MG63 (cell line): ENCODE results near the gene RPS21. TPM values are rescaled to one million over a fixed set of nuclear protein-coding genes. Genes with fewer than 3 reads are reported as not detected.
A peak's percentile ranks its signal among the peaks of the same experiment; 100 is the strongest.
"Not testable (repeated sequence)": the region's sequence is repeated elsewhere in the genome, so short reads cannot be mapped to it uniquely, and the experiment has no call there.

Experiments
- DNase-seq: peaks from one replicate; pipeline ENCODE4 v3.0.0-alpha.2; 2020
- H3K27me3 ChIP-seq: fragments of 250-450 bp; sonication (Bioruptor Pico); 2 replicates; pipeline ENCODE4 v1.5.1; 2020; ENCODE audit warnings: mild to moderate bottlenecking, moderate library complexity
- H3K36me3 ChIP-seq: fragments of 250-450 bp; sonication (Bioruptor Pico); 2 replicates; pipeline ENCODE4 v1.5.1; 2020; ENCODE audit warnings: mild to moderate bottlenecking, moderate library complexity
- H3K4me3 ChIP-seq: fragments of 250-450 bp; sonication (Bioruptor Pico); 2 replicates; pipeline ENCODE4 v1.5.1; 2020; ENCODE audit warnings: mild to moderate bottlenecking, moderate library complexity
- H3K9me3 ChIP-seq: fragments of 250-450 bp; sonication (Bioruptor Pico); 2 replicates; pipeline ENCODE4 v1.5.1; 2020; ENCODE audit warnings: mild to moderate bottlenecking, moderate library complexity
- total RNA-seq: library from RNA; depleted of rRNA; stranded (reverse); fragments of >200 nt; shearing (Covaris generic); gene quantifications from 2 replicates; pipeline ENCODE4 v1.2.3, GENCODE V29; 2014; ENCODE audit warnings: low replicate concordance

RPS21 gene
- total RNA-seq, 1 experiment from 2014 or later: 2,164 TPM

GRCh38 chr20:62420846-62421715, 34.2 kb downstream of the RPS21 start:
- Histone ChIP-seq H3K36me3 (no peaks in the 10 kb centered on the region), H3K4me3 (no peak overlapping the region), H3K27me3 (no peaks in the 10 kb centered on the region), H3K9me3 (no peaks in the 10 kb centered on the region)
- no peak for DNase-seq

- Histone ChIP-seq H3K36me3 (no peaks in the 10 kb centered on the region), H3K27me3 (no peaks in the 10 kb centered on the region), H3K4me3 (no peak overlapping the region), H3K9me3 (no peaks in the 10 kb centered on the region)
- no peak for DNase-seq
Measured at GRCh38 chr20:62421716-62421990, 34.8 kb downstream of the RPS21 start.

DNA sequence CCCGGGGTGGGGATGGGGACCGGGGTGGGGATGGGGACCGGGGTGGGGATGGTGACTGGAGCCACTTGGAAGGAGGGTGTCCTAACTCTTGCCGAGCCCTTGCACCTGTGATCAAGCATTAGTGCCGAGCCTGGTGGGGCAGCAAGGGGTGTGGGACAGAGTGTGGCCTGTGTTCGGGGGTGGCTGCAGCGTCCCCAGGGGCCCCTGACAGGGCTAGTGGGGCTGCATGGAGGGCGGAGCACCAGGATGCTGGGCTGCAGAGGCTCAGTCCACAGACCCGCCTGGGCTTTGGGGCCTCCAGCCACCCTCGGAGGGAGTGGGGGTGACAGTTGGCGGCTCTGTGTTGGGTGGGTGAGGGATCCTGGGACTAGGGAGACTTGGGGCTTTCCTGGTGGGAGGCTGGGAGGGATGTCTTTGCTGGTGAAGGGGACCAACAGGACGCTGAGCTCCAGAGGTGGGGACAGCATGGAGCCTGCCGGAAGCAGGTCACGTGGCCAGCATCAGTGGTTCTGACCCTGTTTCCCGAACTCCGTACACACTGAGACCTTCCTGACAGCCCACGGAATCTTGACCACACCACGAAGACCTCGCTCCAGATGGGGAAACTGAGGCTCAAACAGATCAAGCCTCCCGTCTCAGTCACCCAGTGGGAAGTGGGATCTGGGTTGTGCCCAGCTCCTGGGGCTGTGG, 35.9 kb downstream of the RPS21 start:
- H3K27me3 ChIP-seq: no peaks in the 10 kb centered on the region
- H3K36me3 ChIP-seq: no peaks in the 10 kb centered on the region
- no peak for DNase-seq
- H3K9me3 ChIP-seq: no peaks in the 10 kb centered on the region
- no peak overlapping the region for H3K4me3 ChIP-seq

DNA sequence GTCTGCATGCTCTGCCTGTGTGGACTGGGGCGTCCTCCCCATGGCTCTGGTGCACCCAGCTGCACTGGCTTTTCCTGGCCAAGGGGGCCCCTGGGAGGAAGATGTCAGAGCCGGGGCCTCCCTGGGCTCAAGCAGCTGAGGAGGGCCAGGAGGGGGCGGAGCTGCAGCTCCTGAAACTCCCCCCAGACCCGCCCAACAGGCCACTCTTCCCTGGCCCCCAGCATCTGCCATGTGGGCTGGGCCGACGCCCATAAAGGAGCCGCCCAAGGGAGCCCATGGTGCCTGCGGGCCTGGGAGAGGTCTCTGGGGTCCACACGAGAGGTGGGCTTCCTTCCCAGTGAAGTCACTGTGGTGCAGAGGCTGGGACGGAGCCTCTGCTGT, 36.4 kb downstream of the RPS21 start:
- no peaks in the 10 kb centered on the region for H3K27me3 ChIP-seq
- no peaks in the 10 kb centered on the region for H3K9me3 ChIP-seq
- H3K36me3 ChIP-seq: no peaks in the 10 kb centered on the region
- H3K4me3 ChIP-seq: no peak overlapping the region
- DNase-seq: no peak

- H3K4me3 ChIP-seq: no peak overlapping the region
- H3K9me3 ChIP-seq: no peaks in the 10 kb centered on the region
- H3K27me3 ChIP-seq: no peaks in the 10 kb centered on the region
- H3K36me3 ChIP-seq: no peaks in the 10 kb centered on the region
- DNase-seq: no peak
Measured at GRCh38 chr20:62424249-62425107, 37.6 kb downstream of the RPS21 start.

DNA sequence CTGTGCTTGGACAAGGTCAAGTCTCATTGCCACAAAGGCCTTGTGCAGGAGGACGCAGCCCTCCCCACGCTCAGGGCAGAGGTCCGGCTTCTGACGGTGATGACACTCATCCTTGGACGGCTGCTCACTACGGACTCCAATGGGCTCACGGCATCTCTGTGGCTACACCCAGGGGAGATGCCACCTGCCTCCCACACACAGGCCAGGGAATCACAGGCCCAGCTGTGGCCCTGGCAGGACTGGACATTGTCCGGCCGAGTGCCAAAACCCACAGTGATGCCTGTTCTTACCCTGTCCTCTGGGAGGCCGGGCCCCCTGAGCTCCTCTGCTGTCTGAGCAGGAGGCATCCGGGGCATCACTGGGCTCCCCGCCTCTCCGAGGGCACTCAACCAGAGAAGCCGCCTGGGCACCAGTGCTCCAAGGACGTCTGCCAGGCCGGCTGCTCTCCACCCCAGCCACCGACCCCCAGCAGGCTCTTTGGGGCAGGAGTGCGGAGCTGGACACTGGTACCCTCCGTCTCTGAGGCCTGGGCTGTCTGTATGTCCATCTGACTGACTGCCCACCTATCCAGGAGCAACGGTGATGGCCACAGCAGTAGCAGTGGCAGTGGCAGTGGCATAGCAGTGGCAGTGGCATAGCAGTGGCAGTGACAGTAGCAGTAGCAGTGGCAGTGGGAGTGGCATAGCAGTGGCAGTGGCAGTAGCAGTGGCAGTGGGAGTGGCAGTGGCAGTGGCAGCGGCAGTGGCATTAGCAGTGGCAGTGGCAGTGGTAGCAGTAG, 38.6 kb downstream of the RPS21 start:
- Histone ChIP-seq H3K4me3 (no peak overlapping the region), H3K9me3 (no peaks in the 10 kb centered on the region), H3K27me3 (no peaks in the 10 kb centered on the region), H3K36me3 (no peaks in the 10 kb centered on the region)
- DNase-seq: no peak

DNA sequence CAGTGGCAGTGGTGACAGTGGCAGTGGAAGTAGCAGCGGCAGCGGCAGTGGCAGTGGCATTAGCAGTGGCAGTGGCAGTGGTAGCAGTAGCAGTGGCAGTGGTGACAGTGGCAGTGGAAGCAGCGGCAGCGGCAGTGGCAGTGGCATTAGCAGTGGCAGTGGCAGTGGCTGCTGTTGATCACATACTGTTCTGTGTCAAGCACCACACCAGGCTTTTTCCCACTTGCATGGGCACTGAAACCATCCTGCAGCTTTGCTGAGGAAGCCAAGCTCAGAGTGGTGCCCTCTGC, 39.1 kb downstream of the RPS21 start:
- DNase-seq, H3K36me3 ChIP-seq, H3K4me3 ChIP-seq, H3K27me3 ChIP-seq, H3K9me3 ChIP-seq: not testable (repeated sequence)

GRCh38 chr20:62426699-62427131, 39.8 kb downstream of the RPS21 start:
- Histone ChIP-seq H3K9me3 (no peaks in the 10 kb centered on the region), H3K4me3 (no peak overlapping the region), H3K36me3 (no peaks in the 10 kb centered on the region), H3K27me3 (no peaks in the 10 kb centered on the region)
- DNase-seq: no peak

- Histone ChIP-seq H3K9me3 (no peaks in the 10 kb centered on the region), H3K27me3 (no peaks in the 10 kb centered on the region), H3K4me3 (no peak within 1 kb of the TSS), H3K36me3 (no peaks in the 10 kb centered on the region)
- DNase-seq: no peak
Measured at GRCh38 chr20:62427172-62428001, 40.5 kb downstream of the RPS21 start, which contains the start of gene RBBP8NL. RBBP8NL (minus strand) TSS chr20:62427539; CDS start chr20:62419647, 7,892 bp downstream.

GRCh38 chr20:62428002-62428372, 41.1 kb downstream of the RPS21 start:
- Histone ChIP-seq H3K36me3 (no peaks in the 10 kb centered on the region), H3K9me3 (no peaks in the 10 kb centered on the region), H3K27me3 (no peaks in the 10 kb centered on the region)

GRCh38 chr20:62428396-62429295, 41.7 kb downstream of the RPS21 start:
- Histone ChIP-seq H3K36me3 (no peaks in the 10 kb centered on the region), H3K4me3 (no peak overlapping the region), H3K9me3 (no peaks in the 10 kb centered on the region), H3K27me3 (no peaks in the 10 kb centered on the region)
- DNase-seq: no peak

More at GRCh38 chr20:62428002-62428372, 41.1 kb downstream of the RPS21 start:
- no peak overlapping the region for H3K4me3 ChIP-seq
- DNase-seq: no peak

DNA sequence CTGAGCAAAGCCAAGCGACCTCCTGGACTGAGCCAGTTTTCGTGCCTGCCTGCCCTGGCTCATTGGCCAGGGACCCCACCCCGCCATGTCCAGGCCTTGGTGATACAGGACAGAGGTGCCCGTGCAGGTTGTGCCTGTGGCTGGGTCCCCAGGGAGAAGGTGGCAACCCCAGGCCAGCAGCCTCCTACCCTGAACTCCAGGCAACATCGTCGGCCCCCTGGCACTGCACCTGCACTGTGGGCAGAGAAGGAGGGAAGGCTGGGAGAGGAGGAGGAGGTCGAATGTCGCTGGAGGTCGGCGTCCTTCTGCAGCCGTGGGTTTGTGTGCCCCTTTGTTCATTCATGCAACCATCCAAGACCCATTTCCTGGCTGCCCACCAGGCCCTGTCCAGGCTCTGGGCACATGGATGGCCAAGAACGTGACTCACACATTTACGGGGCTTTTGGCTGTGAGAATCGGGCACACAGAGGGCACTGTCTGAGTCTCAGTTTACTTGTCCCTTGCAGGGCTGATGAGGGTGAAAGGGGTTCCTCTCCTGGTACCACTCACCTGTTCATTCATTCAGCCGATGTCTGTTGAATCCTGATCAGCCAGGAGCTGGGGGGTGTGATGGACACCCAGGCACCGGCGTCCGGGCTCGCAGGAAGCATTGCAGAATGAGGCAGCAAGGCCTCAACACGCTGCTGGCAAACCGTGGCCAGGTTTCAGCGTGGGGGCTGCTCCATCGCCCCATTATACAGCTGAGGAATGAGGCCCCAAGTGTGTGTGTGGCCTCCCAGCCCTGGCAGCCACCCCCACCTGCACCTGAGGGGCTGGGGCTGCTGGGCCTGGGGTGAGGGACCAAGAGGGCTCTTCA, 42.8 kb downstream of the RPS21 start:
- DNase-seq: peak; percentile 64
- Histone ChIP-seq H3K36me3 (no peaks in the 10 kb centered on the region), H3K27me3 (no peaks in the 10 kb centered on the region), H3K9me3 (no peaks in the 10 kb centered on the region), H3K4me3 (no peak overlapping the region)

GRCh38 chr20:62430311-62430853, 43.5 kb downstream of the RPS21 start:
- Histone ChIP-seq H3K4me3 (no peak overlapping the region), H3K36me3 (no peaks in the 10 kb centered on the region), H3K27me3 (no peaks in the 10 kb centered on the region), H3K9me3 (no peaks in the 10 kb centered on the region)
- DNase-seq: no peak

- Histone ChIP-seq H3K9me3 (no peaks in the 10 kb centered on the region), H3K36me3 (no peaks in the 10 kb centered on the region), H3K27me3 (no peaks in the 10 kb centered on the region), H3K4me3 (no peak overlapping the region)
- no peak for DNase-seq
Measured at GRCh38 chr20:62430866-62431447, 44.1 kb downstream of the RPS21 start.
